GM06990 (cell line): Measurements from ENCODE around the gene MDM2.

ENCODE experiments used
- DNase-seq: peaks from one replicate; pipeline ENCODE4 v3.0.0-alpha.2; 2011; ENCODE audit not compliant: insufficient read length; ENCODE audit errors: extremely low read depth
- H3K27me3 ChIP-seq: replicated peaks from 2 replicates; pipeline ENCODE4 v1.6.0; 2011; ENCODE audit warnings: low read length; ENCODE audit not compliant: control insufficient read depth, insufficient read depth
- H3K36me3 ChIP-seq: 2 replicates; pipeline ENCODE4 v1.5.1; 2011; ENCODE audit warnings: low read length; ENCODE audit not compliant: control insufficient read depth, insufficient read depth
- H3K4me3 ChIP-seq: replicated peaks from 2 replicates; pipeline ENCODE4 v1.5.1; 2011; ENCODE audit warnings: low read depth, mild to moderate bottlenecking, control low read depth, low read length
- TF ChIP-seq, protein P1 (sequence below): IDR thresholded peaks from 2 replicates; pipeline ENCODE4 v1.5.1; 2011; ENCODE audit warnings: low read length, control low read depth, mild to moderate bottlenecking, inconsistent platforms; ENCODE audit not compliant: insufficient read depth, poor library complexity, severe bottlenecking

The MDM2 gene

DNA sequence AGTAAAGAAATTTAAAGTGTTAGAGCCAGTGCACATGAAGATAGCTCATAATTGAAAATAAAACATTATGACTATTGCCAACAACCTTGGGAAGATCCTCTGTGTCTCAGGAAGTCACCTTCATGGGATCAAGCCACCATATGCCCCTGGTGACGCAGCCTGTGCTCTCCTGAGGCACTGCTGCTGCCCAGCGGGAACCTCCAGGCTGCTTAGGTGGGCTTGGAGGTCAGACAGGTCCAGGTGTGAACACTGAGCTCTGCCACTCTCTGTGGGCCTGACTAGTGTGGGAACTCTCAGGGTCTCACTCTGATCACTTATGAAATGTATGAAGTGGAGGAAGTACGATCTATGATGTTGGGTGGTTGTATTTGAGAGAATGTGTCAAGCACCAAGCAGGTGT, 45.3 kb upstream of the MDM2 start:
- no peak for DNase-seq
- TF ChIP-seq, protein P1, sequence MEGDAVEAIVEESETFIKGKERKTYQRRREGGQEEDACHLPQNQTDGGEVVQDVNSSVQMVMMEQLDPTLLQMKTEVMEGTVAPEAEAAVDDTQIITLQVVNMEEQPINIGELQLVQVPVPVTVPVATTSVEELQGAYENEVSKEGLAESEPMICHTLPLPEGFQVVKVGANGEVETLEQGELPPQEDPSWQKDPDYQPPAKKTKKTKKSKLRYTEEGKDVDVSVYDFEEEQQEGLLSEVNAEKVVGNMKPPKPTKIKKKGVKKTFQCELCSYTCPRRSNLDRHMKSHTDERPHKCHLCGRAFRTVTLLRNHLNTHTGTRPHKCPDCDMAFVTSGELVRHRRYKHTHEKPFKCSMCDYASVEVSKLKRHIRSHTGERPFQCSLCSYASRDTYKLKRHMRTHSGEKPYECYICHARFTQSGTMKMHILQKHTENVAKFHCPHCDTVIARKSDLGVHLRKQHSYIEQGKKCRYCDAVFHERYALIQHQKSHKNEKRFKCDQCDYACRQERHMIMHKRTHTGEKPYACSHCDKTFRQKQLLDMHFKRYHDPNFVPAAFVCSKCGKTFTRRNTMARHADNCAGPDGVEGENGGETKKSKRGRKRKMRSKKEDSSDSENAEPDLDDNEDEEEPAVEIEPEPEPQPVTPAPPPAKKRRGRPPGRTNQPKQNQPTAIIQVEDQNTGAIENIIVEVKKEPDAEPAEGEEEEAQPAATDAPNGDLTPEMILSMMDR: no peak
- Histone ChIP-seq H3K27me3 (no peaks in the 10 kb centered on the region), H3K4me3 (no peak overlapping the region), H3K36me3 (peaks cover 6% of the 10 kb centered on the region)

DNA sequence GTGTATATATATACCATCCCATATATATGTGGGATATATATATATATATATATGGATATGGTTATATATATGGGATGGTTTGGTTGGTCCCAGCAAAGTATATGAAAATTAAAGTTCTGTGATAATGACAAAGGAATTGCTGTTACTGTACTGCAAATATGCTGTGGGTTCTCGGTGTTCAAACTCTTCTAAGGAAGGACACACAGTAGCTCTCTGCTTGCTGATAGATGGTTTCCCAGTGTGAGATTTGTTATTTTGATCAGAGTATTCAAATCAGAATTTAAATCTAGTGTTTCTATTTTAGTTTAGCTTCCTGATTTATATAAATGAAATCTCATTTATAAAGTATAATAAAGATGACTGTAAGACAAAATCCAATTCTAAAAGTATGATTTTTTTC, 42.3 kb upstream of the MDM2 start:
- TF ChIP-seq, protein P1: no peak
- no peak overlapping the region for H3K4me3 ChIP-seq
- H3K27me3 ChIP-seq: no peaks in the 10 kb centered on the region
- peaks cover 4% of the 10 kb centered on the region for H3K36me3 ChIP-seq
- DNase-seq: no peak

GRCh38 chr12:68766646-68767045, 41.3 kb upstream of the MDM2 start:
- TF ChIP-seq, protein P1: no peak
- DNase-seq: no peak
- H3K4me3 ChIP-seq: no peak overlapping the region
- peaks cover 4% of the 10 kb centered on the region for H3K36me3 ChIP-seq
- H3K27me3 ChIP-seq: no peaks in the 10 kb centered on the region

DNA sequence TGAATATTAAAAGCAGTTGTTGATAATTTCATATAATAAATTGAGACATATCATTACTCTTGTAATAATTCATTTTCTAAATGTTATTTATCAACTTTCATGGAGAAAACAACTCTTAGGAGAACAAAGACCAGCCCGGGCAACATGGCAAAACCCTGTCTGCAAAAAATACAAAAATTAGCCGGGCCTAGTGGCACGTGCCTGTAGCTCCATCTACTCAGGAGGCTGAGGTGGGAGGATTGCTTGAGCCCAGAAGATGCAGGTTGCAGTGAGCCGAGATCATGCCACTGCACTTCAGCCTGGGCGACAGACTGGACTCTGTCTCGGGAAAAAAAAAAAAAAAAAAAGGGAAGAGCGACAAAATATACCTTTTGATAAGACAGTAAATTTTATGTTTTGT, 40.8 kb upstream of the MDM2 start:
- no peaks in the 10 kb centered on the region for H3K27me3 ChIP-seq
- no peak overlapping the region for H3K4me3 ChIP-seq
- TF ChIP-seq, protein P1: no peak
- peaks cover 1% of the 10 kb centered on the region for H3K36me3 ChIP-seq
- DNase-seq: no peak

DNA sequence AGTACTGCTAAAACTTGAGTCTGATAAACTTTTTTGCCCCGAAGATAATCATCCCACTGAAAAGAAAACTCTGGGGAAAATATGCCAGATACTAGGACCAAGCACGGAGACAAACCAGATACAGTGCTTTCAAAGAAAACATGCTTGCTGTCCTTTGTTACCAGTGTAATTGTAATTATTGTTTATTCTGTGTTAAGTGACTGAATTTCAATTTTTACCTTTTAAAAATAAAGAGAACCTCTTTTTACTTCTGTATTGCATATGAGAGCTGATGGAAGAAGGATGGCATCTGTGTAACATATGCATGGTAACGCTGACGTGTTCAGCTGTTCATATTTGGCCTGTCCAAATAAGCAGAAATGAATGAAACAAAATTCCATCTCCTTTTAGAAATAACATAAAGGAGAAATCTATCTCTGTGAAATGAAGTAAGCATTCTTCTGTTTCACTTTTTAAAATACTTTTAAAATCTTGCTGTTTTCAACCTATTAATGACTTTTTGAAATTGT, 39.5 kb upstream of the MDM2 start:
- no peak overlapping the region for H3K4me3 ChIP-seq
- H3K36me3 ChIP-seq: no peaks in the 10 kb centered on the region
- TF ChIP-seq, protein P1: no peak
- DNase-seq: no peak
- H3K27me3 ChIP-seq: no peaks in the 10 kb centered on the region

DNA sequence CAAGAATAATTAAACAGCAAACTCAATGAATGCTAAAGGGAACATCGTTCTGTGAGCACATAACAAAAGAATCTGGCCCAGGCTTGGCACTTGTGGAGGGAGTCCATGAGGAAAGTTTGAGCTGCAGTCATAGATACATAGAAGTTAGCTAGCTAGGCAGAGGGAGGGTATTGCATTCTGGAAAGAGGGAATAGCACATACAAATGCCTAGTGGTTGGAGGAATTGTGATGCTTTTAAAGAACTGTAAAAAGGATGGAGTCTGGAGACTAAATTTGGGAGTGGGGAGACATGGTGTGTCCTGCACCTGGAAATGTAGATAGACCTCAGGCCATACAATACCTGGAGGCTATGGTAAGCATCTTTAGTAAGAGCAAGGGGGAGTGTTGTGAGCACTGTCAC, 38.0 kb upstream of the MDM2 start:
- H3K27me3 ChIP-seq: no peaks in the 10 kb centered on the region
- DNase-seq: no peak
- H3K4me3 ChIP-seq: no peak overlapping the region
- H3K36me3 ChIP-seq: no peaks in the 10 kb centered on the region
- TF ChIP-seq, protein P1: no peak
